ENCODE results near the gene CEP85. TPM values are rescaled to one million over a fixed set of nuclear protein-coding genes. Genes with fewer than 3 reads are reported as not detected.

The CEP85 gene
- total RNA-seq, 2 experiments from 2014 or later, result 47.1 to 55.2 TPM

DNA sequence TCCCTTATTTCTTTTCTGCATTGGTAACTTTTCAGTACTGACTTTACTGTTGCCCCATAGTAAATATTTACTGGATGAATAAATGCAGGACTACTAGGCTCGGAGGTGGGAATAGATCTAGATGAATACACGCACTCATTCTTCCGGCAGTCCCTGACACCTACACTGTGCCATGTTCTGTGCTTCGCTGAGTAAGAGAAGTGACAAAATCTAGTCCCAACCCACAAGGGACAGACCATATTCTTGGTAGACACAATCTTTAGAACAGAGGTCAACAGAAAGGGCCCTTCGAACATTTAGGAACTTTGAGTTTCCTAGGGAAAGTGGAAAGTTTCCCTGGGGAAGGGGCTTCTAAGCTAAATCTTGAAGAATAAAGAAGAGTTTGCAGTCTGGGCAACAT is 80.5 kb downstream of the CEP85 start:
- no peak for DNase-seq (ENCODE audit: low spot score)
- no TSS peak for BruUV-seq (replicated peaks)
- Histone ChIP-seq H3K27ac (ENCODE audit: low read depth, low read length, poor library complexity, severe bottlenecking) (peak overlapping the region; percentile 91), H2AFZ (ENCODE audit: low read length) (no peak overlapping the region; the same call in 1 of the 2 replicates), H3K4me3 (ENCODE audit: low read depth, low read length, poor library complexity, severe bottlenecking) (peak overlapping the region; percentile 93), H3K4me2 (ENCODE audit: low read length) (peak overlapping the region; percentile 95), H3K36me3 (ENCODE audit: insufficient read depth, low read length) (peaks cover 7% of the 10 kb centered on the region; the same call in 1 of the 2 replicates), H3K9me3 (ENCODE audit: low read length) (no peaks in the 10 kb centered on the region), H3K79me2 (ENCODE audit: insufficient read depth, low read depth, low read length) (peaks cover 27% of the 10 kb centered on the region), H3K9me2 (ENCODE audit: insufficient read depth, low read length) (no peaks in the 10 kb centered on the region), H3K4me1 (ENCODE audit: insufficient read depth, low read length, poor library complexity, severe bottlenecking) (peaks cover 59% of the 10 kb centered on the region), H4K20me1 (ENCODE audit: insufficient read depth, low read length) (no peaks in the 10 kb centered on the region)
- ChIA-PET POLR2A (interaction anchor here (0.6 to 11.7 kb wide), 5 partner anchors 8 to 73 kb away, joined by 5 to 273 read pairs (median 9); partner anchors contain the start of gene UBXN11), CTCF (ENCODE audit: unreplicated experiment) (interaction anchor here (1.1 to 2.8 kb wide), 2 partner anchors 26 to 29 kb away, joined by 4 to 15 read pairs; no protein-coding TSS in a partner anchor)
- TF ChIP-seq CTCF (conservative IDR thresholded peaks at IDR 0.05; ENCODE audit: low read length), result no peak
- TF ChIP-seq EZH2phosphoT487 (IDR thresholded peaks at IDR 0.05; ENCODE audit: borderline replicate concordance, low read depth, low read length), result no peak
- intact Hi-C loops (cut with micrococcal nuclease; ENCODE audit: unreplicated experiment), result loop anchor here (10.0 kb wide), 1 partner anchor 230 kb away; no protein-coding TSS in a partner anchor

DNA sequence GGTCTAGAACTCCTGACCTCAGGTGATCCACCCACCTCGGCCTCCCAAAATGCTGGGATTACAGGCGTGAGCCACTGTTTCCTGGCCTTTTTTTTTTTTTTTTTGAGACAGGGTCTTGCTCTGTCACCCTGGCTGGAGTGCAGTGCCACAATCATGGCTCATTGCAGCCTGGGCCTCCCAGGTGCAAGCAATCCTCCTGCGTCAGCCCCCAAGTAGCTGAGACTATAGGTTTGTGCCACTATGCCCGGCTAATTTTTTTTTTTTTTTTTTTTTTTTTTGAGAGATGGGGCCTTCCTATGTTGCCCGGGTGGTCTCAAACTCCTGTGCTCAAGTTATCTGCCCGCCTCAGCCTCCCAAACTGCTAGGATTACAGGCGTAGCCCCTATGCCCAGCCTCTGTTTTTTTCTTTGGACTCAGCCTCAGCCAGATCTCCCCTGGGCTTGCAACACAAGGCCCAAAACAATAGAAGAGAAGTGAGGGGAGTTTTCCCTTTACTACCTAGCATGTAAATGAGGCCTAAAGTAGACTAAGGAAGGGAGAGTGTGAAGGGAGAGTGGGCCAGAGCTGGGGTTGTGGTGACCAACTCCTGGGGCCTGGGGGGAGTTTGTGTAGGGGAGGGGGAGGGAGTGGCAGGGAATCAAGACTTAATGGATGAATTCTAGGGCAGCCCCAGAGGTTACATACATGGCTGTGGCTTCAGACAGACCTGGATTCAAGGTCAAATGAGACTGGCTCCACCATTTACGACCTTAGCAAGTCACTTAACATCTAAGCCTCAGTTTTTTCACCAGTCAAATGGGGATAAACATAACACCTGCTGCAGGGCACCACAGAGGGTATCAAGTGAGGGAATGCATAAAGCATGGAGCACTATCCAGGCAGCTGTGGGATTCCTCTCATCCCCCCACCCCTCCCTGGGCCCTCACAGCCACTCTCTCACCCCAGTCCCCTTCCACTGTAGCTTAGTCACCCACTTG is 82.2 kb downstream of the CEP85 start:
- DNase-seq (ENCODE audit: low spot score), result peak; percentile 57
- Histone ChIP-seq H3K79me2 (ENCODE audit: insufficient read depth, low read depth, low read length) (peaks cover 35% of the 10 kb centered on the region), H3K4me1 (ENCODE audit: insufficient read depth, low read length, poor library complexity, severe bottlenecking) (peaks cover 71% of the 10 kb centered on the region), H2AFZ (ENCODE audit: low read length) (no peak overlapping the region; the same call in 1 of the 2 replicates), H3K9me2 (ENCODE audit: insufficient read depth, low read length) (no peaks in the 10 kb centered on the region), H3K36me3 (ENCODE audit: insufficient read depth, low read length) (peaks cover 19% of the 10 kb centered on the region), H4K20me1 (ENCODE audit: insufficient read depth, low read length) (no peaks in the 10 kb centered on the region), H3K4me3 (ENCODE audit: low read depth, low read length, poor library complexity, severe bottlenecking) (peak overlapping the region; percentile 93), H3K27ac (ENCODE audit: low read depth, low read length, poor library complexity, severe bottlenecking) (peak overlapping the region; percentile 91), H3K9me3 (ENCODE audit: low read length) (no peaks in the 10 kb centered on the region), H3K4me2 (ENCODE audit: low read length) (peak overlapping the region; percentile 95)
- BruUV-seq (replicated peaks), result no TSS peak
- TF ChIP-seq EZH2phosphoT487 (IDR thresholded peaks at IDR 0.05; ENCODE audit: borderline replicate concordance, low read depth, low read length) (no peak), CTCF (conservative IDR thresholded peaks at IDR 0.05; ENCODE audit: low read length) (no peak)
- intact Hi-C loops (cut with micrococcal nuclease; ENCODE audit: unreplicated experiment), result loop anchor here (1.0 to 10.0 kb wide), 3 partner anchors 9 to 229 kb away; no protein-coding TSS in a partner anchor
- ChIA-PET POLR2A (interaction anchor here (0.6 to 11.7 kb wide), 5 partner anchors 8 to 40 kb away, joined by 3 to 273 read pairs (median 13); partner anchors contain the start of gene UBXN11), CTCF (ENCODE audit: unreplicated experiment) (interaction anchor here (0.9 to 3.2 kb wide), 4 partner anchors 9 to 30 kb away, joined by 3 to 30 read pairs (median 10); no protein-coding TSS in a partner anchor)
